Gastroesophageal sphincter (tissue), 3 donors: ENCODE data around the gene NAPB.

Experiments used
- CTCF ChIP-seq, 4 experiments: fragments of 200-600 bp in 2 of 4; fragments of 450-650 bp in 2 of 4; sonication (generic) in 1 of 4; IDR thresholded peaks; one replicate each; pipeline ENCODE4 v1.5.1; 2017 to 2019; ENCODE audit warnings: antibody characterized with exemption in 4 of 4, mild to moderate bottlenecking in 2 of 4, moderate library complexity in 2 of 4
- EP300 ChIP-seq: sonication (generic); formaldehyde crosslinking; IDR thresholded peaks from one replicate; pipeline ENCODE4 v1.6.1; 2017; ENCODE audit warnings: antibody characterized with exemption, mild to moderate bottlenecking
- POLR2A ChIP-seq, 2 donors: fragments of 450-650 bp; IDR thresholded peaks; one replicate each; pipeline ENCODE4 v1.6.1; 2017; ENCODE audit warnings: antibody characterized with exemption in 2 of 2, mild to moderate bottlenecking in 2 of 2, moderate library complexity in 1 of 2
- POLR2AphosphoS5 ChIP-seq: sonication (generic); formaldehyde crosslinking; IDR thresholded peaks from one replicate; pipeline ENCODE4 v1.6.1; 2017; ENCODE audit warnings: antibody characterized with exemption

- TF ChIP-seq CTCF (IDR thresholded peaks at IDR 0.05) (no peak), POLR2AphosphoS5 (no peak), EP300 (no peak), POLR2A (IDR thresholded peaks at IDR 0.05) (no peak)
Observed at GRCh38 chr20:23375827-23376226, 45.5 kb downstream of the NAPB start.
